Esophagus muscularis mucosa (tissue), 4 donors: ENCODE data around the gene SMIM5. TPM values are rescaled to one million over a fixed set of nuclear protein-coding genes. Genes with fewer than 3 reads are reported as not detected.

Experiments used
- DNase-seq: peaks from one replicate; pipeline ENCODE4 v3.0.0-alpha.2; 2017; ENCODE audit errors: extremely low spot score
- H3K27ac ChIP-seq, 4 donors: fragments of 200-600 bp; sonication (generic); replicated peaks in 1 of 4; 1 replicate in 3 of 4; 2 replicates in 1 of 4; pipeline ENCODE4 v1.5.1; 2016 to 2019; ENCODE audit warnings: mild to moderate bottlenecking in 1 of 4
- H3K27me3 ChIP-seq, 4 donors: fragments of 200-600 bp; sonication (generic); one replicate each; pipeline versions ENCODE4 v1.5.1 to v1.6.0; 2016 to 2019
- H3K36me3 ChIP-seq, 4 donors: fragments of 200-600 bp; sonication (generic); one replicate each; pipeline ENCODE4 v1.5.1; 2016 to 2019
- H3K4me1 ChIP-seq, 4 donors: fragments of 200-600 bp; sonication (generic); one replicate each; pipeline ENCODE4 v1.5.1; 2016 to 2019
- H3K4me3 ChIP-seq, 4 donors: fragments of 200-600 bp; sonication (generic); 1 replicate in 2 of 4; 2 replicates in 2 of 4; pipeline ENCODE4 v1.5.1; 2016 to 2019; ENCODE audit warnings: mild to moderate bottlenecking in 4 of 4, moderate library complexity in 1 of 4
- H3K9me3 ChIP-seq, 4 donors: fragments of 200-600 bp; sonication (generic); 1 replicate in 3 of 4; 2 replicates in 1 of 4; pipeline ENCODE4 v1.5.1; 2016 to 2019
- CTCF ChIP-seq, 3 experiments: fragments of 200-600 bp in 2 of 3; fragments of 450-650 bp in 1 of 3; sonication (generic) in 2 of 3; IDR thresholded peaks; one replicate each; pipeline ENCODE4 v1.5.1; 2017 to 2019; ENCODE audit warnings: antibody characterized with exemption in 3 of 3, mild to moderate bottlenecking in 2 of 3, moderate library complexity in 1 of 3
- EP300 ChIP-seq: sonication (generic); formaldehyde crosslinking; IDR thresholded peaks from one replicate; pipeline ENCODE4 v1.6.1; 2017; ENCODE audit warnings: antibody characterized with exemption
- POLR2A ChIP-seq: fragments of 450-650 bp; IDR thresholded peaks from one replicate; pipeline ENCODE4 v1.6.1; 2017; ENCODE audit warnings: antibody characterized with exemption, moderate library complexity, mild to moderate bottlenecking, low read depth
- POLR2AphosphoS5 ChIP-seq, 2 donors: sonication (generic); formaldehyde crosslinking; IDR thresholded peaks; one replicate each; pipeline ENCODE4 v1.6.1; 2017; ENCODE audit warnings: antibody characterized with exemption in 2 of 2
- WGBS: methylation state at CpG from one replicate; pipeline ENCODE4 v1.1.5; 2018; 5-methylcytosine and 5-hydroxymethylcytosine counted together
- intact Hi-C: fragments of 100-400 bp; cut with DNase I; formaldehyde crosslinking; loops from one replicate; pipeline ENCODE4 v1.15.1; 2023
- total RNA-seq, 4 donors: library from RNA; depleted of rRNA; stranded (reverse); fragments of >200 nt; gene quantifications; one replicate each; pipeline versions ENCODE4 v1.1.0 to v1.2.1, GENCODE V29; 2016

SMIM5 gene
- total RNA-seq, 4 donors from 2014 or later = 4.3 to 6.6 (median 5.6) TPM

GRCh38 chr17:75684249-75684648, 51.0 kb downstream of the SMIM5 start:
- DNase-seq = no peak
- no peak overlapping the region for H3K4me3 ChIP-seq
- no peaks in the 10 kb centered on the region for H3K27me3 ChIP-seq
- TF ChIP-seq POLR2AphosphoS5 (IDR thresholded peaks at IDR 0.05) (no peak), EP300 (no peak), POLR2A (no peak), CTCF (IDR thresholded peaks at IDR 0.05) (no peak)
- no peaks in the 10 kb centered on the region for H3K9me3 ChIP-seq
- intact Hi-C loops = no loop called here
- peaks cover 0 to 33% (median 17%) of the 10 kb centered on the region in 4 donors for H3K36me3 ChIP-seq
- peaks cover 67 to 84% (median 75%) of the 10 kb centered on the region in 4 donors for H3K4me1 ChIP-seq
- peak overlapping the region in 3 of 4 donors; percentile 40 to 78 (median 68) for H3K27ac ChIP-seq
- WGBS = 94% methylated on average over 5 of the region's 5 CpGs

GRCh38 chr17:75684924-75685323, 51.7 kb downstream of the SMIM5 start:
- Histone ChIP-seq H3K27ac (peak overlapping the region; percentile 25 to 78 (median 54)), H3K27me3 (no peaks in the 10 kb centered on the region), H3K4me1 (peaks cover 69 to 84% (median 74%) of the 10 kb centered on the region in 4 donors), H3K4me3 (no peak overlapping the region), H3K36me3 (peaks cover 0 to 33% (median 14%) of the 10 kb centered on the region in 4 donors), H3K9me3 (no peaks in the 10 kb centered on the region)
- intact Hi-C loops = no loop called here
- 69% methylated on average over 7 of the region's 7 CpGs for WGBS
- TF ChIP-seq POLR2AphosphoS5 (IDR thresholded peaks at IDR 0.05) (no peak), EP300 (no peak), CTCF (IDR thresholded peaks at IDR 0.05) (no peak), POLR2A (no peak)
- no peak for DNase-seq

GRCh38 chr17:75685499-75685898, 52.3 kb downstream of the SMIM5 start:
- intact Hi-C loops = no loop called here
- TF ChIP-seq EP300 (no peak), CTCF (IDR thresholded peaks at IDR 0.05) (no peak), POLR2AphosphoS5 (IDR thresholded peaks at IDR 0.05) (no peak), POLR2A (no peak)
- Histone ChIP-seq H3K36me3 (peaks cover 0 to 29% (median 8%) of the 10 kb centered on the region in 4 donors), H3K27ac (peak overlapping the region; percentile 25 to 78 (median 54)), H3K27me3 (no peaks in the 10 kb centered on the region), H3K9me3 (no peaks in the 10 kb centered on the region), H3K4me1 (peaks cover 65 to 82% (median 74%) of the 10 kb centered on the region in 4 donors), H3K4me3 (no peak overlapping the region)
- 74% methylated on average over 3 of the region's 3 CpGs for WGBS
- DNase-seq = no peak

GRCh38 chr17:75688209-75688825, 55.1 kb downstream of the SMIM5 start:
- no peak for TF ChIP-seq EP300
- TF ChIP-seq CTCF (IDR thresholded peaks at IDR 0.05) = no peak
- no peak for TF ChIP-seq POLR2A
- peak in 1 of 2 donors; percentile 33 for TF ChIP-seq POLR2AphosphoS5 (IDR thresholded peaks at IDR 0.05)
- WGBS = 65% methylated on average over 11 of the region's 11 CpGs
- peaks cover 0 to 38% (median 14%) of the 10 kb centered on the region in 4 donors for H3K36me3 ChIP-seq
- peaks cover 78 to 92% (median 91%) of the 10 kb centered on the region in 4 donors for H3K4me1 ChIP-seq
- H3K27ac ChIP-seq = peak overlapping the region; percentile 56 to 78 (median 65)
- no peaks in the 10 kb centered on the region for H3K9me3 ChIP-seq
- no peaks in the 10 kb centered on the region for H3K27me3 ChIP-seq
- H3K4me3 ChIP-seq = no peak overlapping the region
- no peak for DNase-seq
- intact Hi-C loops = no loop called here
